ENCODE measurements around the gene ZRANB3. TPM values are rescaled to one million over a fixed set of nuclear protein-coding genes. Genes with fewer than 3 reads are reported as not detected.

ZRANB3 gene
- total RNA-seq, 1 donor from 2014 or later: 6.8 TPM

GRCh38 chr2:135256531-135257260 is 274.3 kb downstream of the ZRANB3 start:
- H3K9me3 Mint-ChIP-seq: peaks cover 6% of the 10 kb centered on the region
- no peak overlapping the region for H3K27ac Mint-ChIP-seq
- H3K4me1 Mint-ChIP-seq (ENCODE audit: low read depth): no peaks in the 10 kb centered on the region
- H3K36me3 Mint-ChIP-seq (ENCODE audit: low read depth): no peaks in the 10 kb centered on the region
- intact Hi-C loops (cut with micrococcal nuclease): loop anchor here (5.0 kb wide), 1 partner anchor 254 kb away; no protein-coding TSS in a partner anchor
- no peak for DNase-seq (ENCODE audit: low spot score)
- no peaks in the 10 kb centered on the region for H3K27me3 Mint-ChIP-seq (ENCODE audit: insufficient read depth)
- no peak overlapping the region for H3K4me3 Mint-ChIP-seq

GRCh38 chr2:135255208-135255607 is 275.8 kb downstream of the ZRANB3 start:
- H3K27me3 Mint-ChIP-seq (ENCODE audit: insufficient read depth): no peaks in the 10 kb centered on the region
- peaks cover 6% of the 10 kb centered on the region for H3K9me3 Mint-ChIP-seq
- intact Hi-C loops (cut with micrococcal nuclease): loop anchor here (5.0 kb wide), 1 partner anchor 253 kb away; no protein-coding TSS in a partner anchor
- no peaks in the 10 kb centered on the region for H3K36me3 Mint-ChIP-seq (ENCODE audit: low read depth)
- H3K4me1 Mint-ChIP-seq (ENCODE audit: low read depth): no peaks in the 10 kb centered on the region
- no peak overlapping the region for H3K4me3 Mint-ChIP-seq
- DNase-seq (ENCODE audit: low spot score): no peak
- H3K27ac Mint-ChIP-seq: no peak overlapping the region

DNA sequence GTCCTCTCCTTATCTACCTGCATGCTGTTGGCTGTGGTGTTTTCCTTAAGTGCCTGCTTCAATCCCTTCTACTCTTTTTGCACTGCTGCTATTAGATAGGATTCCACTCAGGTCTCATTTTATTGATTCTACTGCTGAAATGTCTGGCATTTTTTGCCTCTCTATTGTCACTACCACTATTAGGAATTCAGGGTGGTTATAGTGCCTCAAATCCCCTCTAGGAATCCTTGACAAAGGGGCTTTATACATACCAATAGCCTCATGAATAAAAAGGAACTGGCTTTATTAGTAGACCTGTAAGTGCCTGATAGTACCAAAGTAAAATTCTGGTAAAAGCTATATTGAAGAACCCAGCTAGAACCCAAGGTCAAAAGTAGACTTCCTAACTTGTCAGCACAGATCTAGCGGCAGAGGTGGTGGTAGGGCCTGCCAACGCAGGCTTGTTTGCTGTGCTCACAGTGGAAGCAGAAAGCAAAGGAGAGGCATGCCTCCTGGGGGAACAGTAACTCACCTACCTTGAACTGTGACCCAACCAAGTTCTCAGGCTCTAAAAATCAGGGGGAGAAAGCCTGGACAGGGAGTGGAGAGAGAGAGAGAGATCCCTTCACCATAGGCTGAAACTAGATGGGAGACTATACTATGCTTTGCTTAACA is 278.1 kb downstream of the ZRANB3 start:
- no peak for DNase-seq (ENCODE audit: low spot score)
- intact Hi-C loops (cut with micrococcal nuclease): no loop called here
- H3K27me3 Mint-ChIP-seq (ENCODE audit: insufficient read depth): no peaks in the 10 kb centered on the region
- H3K4me3 Mint-ChIP-seq: no peak overlapping the region
- H3K27ac Mint-ChIP-seq: no peak overlapping the region
- H3K36me3 Mint-ChIP-seq (ENCODE audit: low read depth): peaks cover 4% of the 10 kb centered on the region
- peaks cover 16% of the 10 kb centered on the region for H3K9me3 Mint-ChIP-seq
- no peaks in the 10 kb centered on the region for H3K4me1 Mint-ChIP-seq (ENCODE audit: low read depth)

DNA sequence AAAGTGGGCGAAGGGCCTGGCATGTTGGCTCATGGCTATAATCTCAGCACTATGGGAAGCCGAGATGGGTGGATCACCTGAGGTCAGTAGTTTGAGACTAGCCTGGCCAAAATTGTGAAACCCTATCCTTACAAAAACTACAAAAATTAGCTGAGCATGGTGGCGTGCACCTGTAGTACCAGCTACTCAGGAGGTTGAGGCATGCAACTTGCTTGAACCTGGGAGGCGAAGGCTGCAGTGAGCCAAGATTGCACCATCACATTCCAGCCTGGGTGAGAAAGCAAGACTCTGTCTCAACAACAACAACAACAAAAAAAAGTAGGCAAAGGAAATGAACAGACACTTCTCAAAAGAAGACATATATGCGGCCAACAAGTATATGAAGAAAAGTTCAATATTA is 282.4 kb downstream of the ZRANB3 start:
- Mint-ChIP-seq H3K4me3 (no peak overlapping the region), H3K9me3 (peaks cover 13% of the 10 kb centered on the region), H3K4me1 (ENCODE audit: low read depth) (peaks cover 16% of the 10 kb centered on the region), H3K27me3 (ENCODE audit: insufficient read depth) (no peaks in the 10 kb centered on the region), H3K36me3 (ENCODE audit: low read depth) (peaks cover 4% of the 10 kb centered on the region), H3K27ac (no peak overlapping the region)
- no peak for DNase-seq (ENCODE audit: low spot score)
- intact Hi-C loops (cut with micrococcal nuclease): loop anchor here (10.0 kb wide), 1 partner anchor 1136 kb away; no protein-coding TSS in a partner anchor

DNA sequence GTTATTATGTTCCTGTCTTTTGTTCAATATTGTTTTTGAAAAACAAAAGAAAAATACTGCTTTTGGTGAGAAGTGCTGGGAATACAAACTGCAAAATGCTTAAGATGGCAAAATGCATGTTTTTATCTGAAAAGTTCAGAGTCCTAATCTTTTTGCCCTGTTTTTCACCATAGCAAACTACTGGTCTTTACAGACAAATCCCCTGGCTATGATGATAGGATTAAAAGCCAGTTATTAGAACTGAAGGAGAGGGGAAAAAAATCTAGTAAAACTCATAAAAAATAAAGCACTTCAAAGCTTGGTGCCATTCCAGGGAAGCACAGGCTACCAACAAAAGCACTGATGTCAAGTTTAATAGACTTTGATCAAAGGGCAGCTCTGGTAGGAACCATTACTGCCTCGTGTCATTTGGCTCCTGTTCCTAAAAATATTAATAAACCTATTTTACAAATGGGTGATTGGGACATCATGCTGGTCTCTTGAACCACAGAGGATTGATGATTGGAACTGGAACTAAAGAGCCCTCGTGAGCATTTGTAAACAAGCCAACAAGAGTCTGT is 284.2 kb downstream of the ZRANB3 start:
- intact Hi-C loops (cut with micrococcal nuclease): loop anchor here (10.0 kb wide), 1 partner anchor 1138 kb away; no protein-coding TSS in a partner anchor
- H3K4me1 Mint-ChIP-seq (ENCODE audit: low read depth): peaks cover 16% of the 10 kb centered on the region
- DNase-seq (ENCODE audit: low spot score): no peak
- H3K27me3 Mint-ChIP-seq (ENCODE audit: insufficient read depth): no peaks in the 10 kb centered on the region
- H3K27ac Mint-ChIP-seq: no peak overlapping the region
- H3K36me3 Mint-ChIP-seq (ENCODE audit: low read depth): peaks cover 4% of the 10 kb centered on the region
- H3K4me3 Mint-ChIP-seq: no peak overlapping the region
- H3K9me3 Mint-ChIP-seq: peaks cover 10% of the 10 kb centered on the region

- Mint-ChIP-seq H3K27ac (peak overlapping the region; percentile 32), H3K36me3 (ENCODE audit: low read depth) (peaks cover 4% of the 10 kb centered on the region), H3K4me3 (no peak overlapping the region), H3K27me3 (ENCODE audit: insufficient read depth) (no peaks in the 10 kb centered on the region), H3K9me3 (peaks cover 8% of the 10 kb centered on the region), H3K4me1 (ENCODE audit: low read depth) (peaks cover 16% of the 10 kb centered on the region)
- intact Hi-C loops (cut with micrococcal nuclease): loop anchor here (1.0 to 10.0 kb wide), 2 partner anchors 193 to 1140 kb away; partner anchors contain the start of gene RAB3GAP1
- DNase-seq (ENCODE audit: low spot score): peak; percentile 6
Observed at GRCh38 chr2:135245071-135245470, 285.9 kb downstream of the ZRANB3 start.

DNA sequence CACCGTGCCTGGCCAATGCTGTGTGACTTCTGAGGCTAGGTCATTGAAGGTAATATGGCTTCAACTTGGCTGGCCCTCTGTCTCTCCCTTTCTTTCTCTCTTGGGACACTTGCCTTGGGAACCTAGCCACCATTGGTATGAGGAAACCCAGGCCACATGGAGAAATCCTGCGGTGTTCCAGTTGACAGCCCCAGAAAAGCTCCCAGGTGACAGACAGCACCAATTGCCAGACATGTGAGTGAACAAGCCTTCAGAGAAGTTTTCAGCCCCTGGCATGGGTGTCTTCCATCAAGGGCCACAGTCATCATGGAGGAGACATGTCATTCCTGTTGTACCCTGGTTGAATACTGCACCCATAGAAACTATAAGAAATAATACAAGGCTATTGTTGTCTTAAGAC is 292.4 kb downstream of the ZRANB3 start:
- intact Hi-C loops (cut with micrococcal nuclease): no loop called here
- no peaks in the 10 kb centered on the region for H3K4me1 Mint-ChIP-seq (ENCODE audit: low read depth)

DNA sequence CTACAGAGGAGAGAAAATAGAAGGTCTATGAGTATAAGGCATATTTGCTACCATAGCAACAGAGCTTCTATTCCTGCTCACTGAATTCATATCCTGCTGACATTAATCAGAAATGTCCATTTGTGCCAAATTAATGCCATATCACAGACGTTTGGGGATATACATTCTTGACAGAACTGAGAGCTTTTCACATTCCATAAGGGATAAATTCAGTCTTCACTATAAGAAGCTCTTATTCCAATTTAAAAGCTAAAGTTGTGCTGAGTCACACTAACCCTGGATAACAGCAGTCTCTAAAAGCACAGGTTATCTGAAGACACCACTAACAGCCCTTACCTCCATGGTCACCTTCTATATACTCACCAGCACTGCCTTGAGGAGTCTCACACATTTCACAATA is 300.9 kb downstream of the ZRANB3 start:
- H3K36me3 Mint-ChIP-seq (ENCODE audit: low read depth): no peaks in the 10 kb centered on the region
- intact Hi-C loops (cut with micrococcal nuclease): no loop called here
- no peak overlapping the region for H3K27ac Mint-ChIP-seq
- no peak for DNase-seq (ENCODE audit: low spot score)
- no peak overlapping the region for H3K4me3 Mint-ChIP-seq
- no peaks in the 10 kb centered on the region for H3K27me3 Mint-ChIP-seq (ENCODE audit: insufficient read depth)
- H3K9me3 Mint-ChIP-seq: peaks cover 6% of the 10 kb centered on the region
- H3K4me1 Mint-ChIP-seq (ENCODE audit: low read depth): no peaks in the 10 kb centered on the region

More for the DNA sequence above, 292.4 kb downstream of the ZRANB3 start:
- Mint-ChIP-seq H3K27me3 (ENCODE audit: insufficient read depth) (no peaks in the 10 kb centered on the region), H3K36me3 (ENCODE audit: low read depth) (no peaks in the 10 kb centered on the region), H3K9me3 (peaks cover 6% of the 10 kb centered on the region), H3K27ac (no peak overlapping the region), H3K4me3 (no peak overlapping the region)
- DNase-seq (ENCODE audit: low spot score): no peak

GRCh38 chr2:135227386-135227785 is 303.6 kb downstream of the ZRANB3 start:
- H3K36me3 Mint-ChIP-seq (ENCODE audit: low read depth): no peaks in the 10 kb centered on the region
- no peak overlapping the region for H3K4me3 Mint-ChIP-seq
- no peak overlapping the region for H3K27ac Mint-ChIP-seq
- H3K27me3 Mint-ChIP-seq (ENCODE audit: insufficient read depth): no peaks in the 10 kb centered on the region
- no peak for DNase-seq (ENCODE audit: low spot score)
- H3K9me3 Mint-ChIP-seq: no peaks in the 10 kb centered on the region
- intact Hi-C loops (cut with micrococcal nuclease): no loop called here
- H3K4me1 Mint-ChIP-seq (ENCODE audit: low read depth): no peaks in the 10 kb centered on the region

DNA sequence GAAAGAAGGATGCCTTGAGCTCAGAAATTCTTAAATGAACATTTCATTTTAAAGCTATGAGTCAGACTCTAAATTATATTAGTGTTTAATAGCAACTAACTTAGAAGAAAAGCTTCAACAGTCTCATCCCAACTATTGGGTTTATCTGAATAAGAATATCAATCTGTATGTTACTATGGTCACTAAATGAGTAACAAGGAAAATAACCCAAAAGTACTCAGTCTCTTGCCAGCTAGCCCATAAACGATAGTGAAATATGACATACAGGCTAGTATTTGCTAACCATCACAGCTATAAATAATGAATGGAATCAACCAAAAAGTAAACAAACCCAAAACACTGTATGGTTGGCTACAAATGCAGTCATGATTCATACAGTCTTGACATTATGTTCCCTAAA is 304.1 kb downstream of the ZRANB3 start:
- no peak overlapping the region for H3K27ac Mint-ChIP-seq
- H3K9me3 Mint-ChIP-seq: no peaks in the 10 kb centered on the region
- DNase-seq (ENCODE audit: low spot score): no peak
- no peaks in the 10 kb centered on the region for H3K4me1 Mint-ChIP-seq (ENCODE audit: low read depth)
- intact Hi-C loops (cut with micrococcal nuclease): no loop called here
- no peaks in the 10 kb centered on the region for H3K27me3 Mint-ChIP-seq (ENCODE audit: insufficient read depth)
- no peaks in the 10 kb centered on the region for H3K36me3 Mint-ChIP-seq (ENCODE audit: low read depth)
- H3K4me3 Mint-ChIP-seq: no peak overlapping the region

DNA sequence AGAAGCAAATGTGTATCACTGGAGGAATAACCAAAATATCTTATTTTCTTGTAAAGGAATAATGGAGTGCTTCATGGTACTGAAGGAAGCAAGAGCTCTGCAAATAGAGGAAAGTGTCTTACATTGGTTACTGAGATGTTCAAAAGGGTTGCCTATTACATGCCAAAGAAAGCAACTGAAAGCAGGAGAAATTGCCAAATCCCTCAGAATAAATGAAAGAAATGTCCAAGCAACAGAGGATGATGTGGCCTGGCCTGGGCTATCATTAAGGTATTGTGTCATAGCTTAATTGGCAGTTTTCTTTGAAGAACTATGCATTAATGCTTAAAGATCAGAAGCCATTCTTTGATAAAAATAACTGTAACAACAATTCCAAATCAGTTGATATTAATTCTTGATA is 305.2 kb downstream of the ZRANB3 start:
- Mint-ChIP-seq H3K27ac (no peak overlapping the region), H3K36me3 (ENCODE audit: low read depth) (no peaks in the 10 kb centered on the region), H3K4me3 (no peak overlapping the region), H3K27me3 (ENCODE audit: insufficient read depth) (no peaks in the 10 kb centered on the region), H3K9me3 (no peaks in the 10 kb centered on the region), H3K4me1 (ENCODE audit: low read depth) (no peaks in the 10 kb centered on the region)
- DNase-seq (ENCODE audit: low spot score): no peak
- intact Hi-C loops (cut with micrococcal nuclease): no loop called here

GRCh38 chr2:135219226-135219625 is 311.8 kb downstream of the ZRANB3 start:
- Mint-ChIP-seq H3K9me3 (no peaks in the 10 kb centered on the region), H3K36me3 (ENCODE audit: low read depth) (no peaks in the 10 kb centered on the region), H3K27ac (no peak overlapping the region), H3K4me3 (no peak overlapping the region), H3K4me1 (ENCODE audit: low read depth) (no peaks in the 10 kb centered on the region), H3K27me3 (ENCODE audit: insufficient read depth) (no peaks in the 10 kb centered on the region)
- intact Hi-C loops (cut with micrococcal nuclease): no loop called here
- no peak for DNase-seq (ENCODE audit: low spot score)

DNA sequence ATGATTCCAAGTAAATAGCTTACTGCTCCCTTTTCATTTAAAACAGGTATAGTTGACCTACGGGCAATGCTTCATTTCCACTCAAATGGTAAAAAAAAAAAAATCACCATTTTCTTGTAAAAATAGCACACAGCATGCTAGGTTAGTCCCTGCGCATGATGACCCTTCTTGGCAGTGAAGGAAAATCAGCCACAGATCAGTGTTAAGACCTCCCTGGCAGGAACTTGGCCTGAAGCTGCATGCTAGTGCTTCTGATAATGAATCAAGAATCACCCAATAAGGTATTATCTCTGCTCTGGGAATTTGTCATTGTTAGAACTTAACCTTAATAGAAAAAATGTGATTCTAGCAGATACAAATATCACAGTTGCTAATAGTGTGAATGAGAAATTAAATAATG is 312.6 kb downstream of the ZRANB3 start:
- Mint-ChIP-seq H3K27ac (no peak overlapping the region), H3K36me3 (ENCODE audit: low read depth) (no peaks in the 10 kb centered on the region), H3K4me3 (no peak overlapping the region), H3K27me3 (ENCODE audit: insufficient read depth) (no peaks in the 10 kb centered on the region), H3K4me1 (ENCODE audit: low read depth) (no peaks in the 10 kb centered on the region), H3K9me3 (no peaks in the 10 kb centered on the region)
- intact Hi-C loops (cut with micrococcal nuclease): no loop called here
- no peak for DNase-seq (ENCODE audit: low spot score)

Data from activated T-helper 1 cell treated with anti-CD3 and anti-CD28 coated beads, Interleukin-12 subunit alpha, Interleukin-12 subunit beta, Interleukin-2, Interleukin-4 antibody, amounts not matched to agents 30 ng/mL and 10 ng/mL and 1 ng/mL, durations not matched to agents 14 hours and 24 hours and 36 hours (primary cell).